Vagina (tissue), 2 donors: ENCODE measurements around the gene TTC17. TPM values are rescaled to one million over a fixed set of nuclear protein-coding genes. Genes with fewer than 3 reads are reported as not detected.

ENCODE experiments used
- DNase-seq, 2 donors: peaks; one replicate each; pipeline ENCODE4 v3.0.0-alpha.2; 2017; ENCODE audit errors: extremely low spot score in 2 of 2
- H3K27ac ChIP-seq: fragments of 200-600 bp; sonication (generic); one replicate; pipeline ENCODE4 v1.5.1; 2019
- H3K27me3 ChIP-seq: fragments of 200-600 bp; sonication (generic); one replicate; pipeline ENCODE4 v1.5.1; 2019
- H3K36me3 ChIP-seq, 2 donors: fragments of 200-600 bp; sonication (generic); one replicate each; pipeline ENCODE4 v1.5.1; 2017 to 2019
- H3K4me1 ChIP-seq: fragments of 200-600 bp; sonication (generic); one replicate; pipeline ENCODE4 v1.5.1; 2019
- H3K4me3 ChIP-seq, 2 donors: fragments of 200-600 bp; sonication (generic); 1 replicate in 1 of 2; 2 replicates in 1 of 2; pipeline ENCODE4 v1.5.1; 2016 to 2019
- H3K9me3 ChIP-seq: fragments of 200-600 bp; sonication (generic); one replicate; pipeline ENCODE4 v1.5.1; 2019
- POLR2A ChIP-seq, 2 donors: fragments of 450-650 bp; IDR thresholded peaks; one replicate each; pipeline ENCODE4 v1.6.1; 2017; ENCODE audit warnings: antibody characterized with exemption in 2 of 2, mild to moderate bottlenecking in 2 of 2, moderate library complexity in 2 of 2
- POLR2AphosphoS5 ChIP-seq, 2 donors: sonication (generic); formaldehyde crosslinking; IDR thresholded peaks; one replicate each; pipeline ENCODE4 v1.9.0; 2017; ENCODE audit warnings: antibody characterized with exemption in 2 of 2, mild to moderate bottlenecking in 2 of 2, low read depth in 1 of 2; ENCODE audit not compliant: insufficient read depth in 1 of 2
- intact Hi-C: fragments of 100-400 bp; cut with DNase I; formaldehyde crosslinking; loops from one replicate; pipeline ENCODE4 v1.15.1; 2023
- small RNA-seq: library from RNA; depleted of rRNA; stranded (forward); fragments of <200 nt; gene quantifications from one replicate; pipeline ENCODE3, GENCODE V24; 2016
- total RNA-seq: library from RNA; depleted of rRNA; stranded (reverse); fragments of >200 nt; gene quantifications from one replicate; pipeline ENCODE4 v1.2.3, GENCODE V29; 2016
- TF ChIP-seq, protein P1 (sequence below), 3 experiments: fragments of 450-650 bp in 2 of 3; fragments of 200-600 bp in 1 of 3; sonication (generic) in 1 of 3; IDR thresholded peaks; one replicate each; pipeline ENCODE4 v1.5.1; 2017 to 2019; ENCODE audit warnings: antibody characterized with exemption in 3 of 3, mild to moderate bottlenecking in 2 of 3, moderate library complexity in 2 of 3

Gene TTC17
- total RNA-seq, 1 donor from 2014 or later = 89.9 TPM

DNA sequence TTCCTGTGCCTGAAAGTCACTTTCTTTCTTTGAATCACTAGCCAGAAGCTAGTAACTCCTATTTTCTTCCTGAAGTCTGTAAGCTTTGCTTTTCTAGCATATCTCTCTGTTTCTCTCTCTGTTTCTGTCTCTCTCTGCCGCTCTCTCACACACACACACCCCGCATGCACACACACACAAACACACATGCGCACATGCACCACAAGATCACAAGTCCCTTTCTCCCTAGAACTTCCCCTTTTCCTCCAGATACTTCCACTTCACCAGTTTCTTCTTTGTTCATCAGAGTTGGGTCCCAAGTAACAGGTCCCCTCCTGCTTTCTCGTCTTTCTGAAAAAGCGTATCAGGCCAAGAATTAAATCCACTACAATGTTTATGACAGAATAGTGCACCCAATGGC lies 173.3 kb downstream of the TTC17 start:
- no peaks in the 10 kb centered on the region for H3K9me3 ChIP-seq

DNA sequence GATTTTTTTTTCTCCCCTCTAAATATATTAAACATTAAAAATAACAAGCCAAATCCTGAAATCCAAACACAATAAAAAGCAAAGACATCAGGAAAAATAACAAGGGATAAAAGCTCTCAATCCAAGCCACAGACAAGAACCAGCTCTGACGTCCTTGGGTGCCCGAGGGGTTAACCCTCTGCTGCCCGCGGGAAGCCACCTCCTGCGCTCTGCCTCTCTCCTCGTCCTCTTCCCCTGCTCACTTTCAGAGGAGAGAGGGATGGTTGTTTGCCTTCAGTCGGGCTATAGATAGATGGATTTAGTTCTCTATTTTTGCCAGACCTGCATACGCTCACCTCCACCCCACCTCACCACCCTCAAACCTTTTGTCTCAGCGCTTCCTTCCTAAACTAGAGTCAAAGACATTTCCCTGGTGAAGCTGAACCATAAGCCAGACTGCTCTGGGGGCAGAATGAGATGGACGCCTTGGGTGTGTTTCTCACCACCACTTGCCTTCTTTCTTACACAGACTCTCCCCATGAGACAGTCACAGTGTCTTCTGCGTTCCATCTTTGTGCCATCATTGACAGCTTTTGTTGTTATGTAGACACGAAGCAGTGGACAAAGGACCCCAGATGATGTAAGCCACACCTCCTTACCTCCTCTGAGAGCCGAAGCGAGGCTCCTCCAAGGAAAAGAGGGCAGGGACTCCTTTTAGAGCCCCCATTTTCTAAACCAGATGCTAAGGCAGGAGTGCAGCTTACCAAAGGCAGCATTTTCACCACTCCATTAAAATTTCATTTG lies 179.3 kb downstream of the TTC17 start:
- Histone ChIP-seq H3K36me3 (no peaks in the 10 kb centered on the region), H3K27ac (no peak overlapping the region), H3K27me3 (no peaks in the 10 kb centered on the region), H3K4me3 (no peak overlapping the region), H3K9me3 (no peaks in the 10 kb centered on the region), H3K4me1 (no peaks in the 10 kb centered on the region)
- no peak for DNase-seq
- intact Hi-C loops = no loop called here
- TF ChIP-seq, protein P1, sequence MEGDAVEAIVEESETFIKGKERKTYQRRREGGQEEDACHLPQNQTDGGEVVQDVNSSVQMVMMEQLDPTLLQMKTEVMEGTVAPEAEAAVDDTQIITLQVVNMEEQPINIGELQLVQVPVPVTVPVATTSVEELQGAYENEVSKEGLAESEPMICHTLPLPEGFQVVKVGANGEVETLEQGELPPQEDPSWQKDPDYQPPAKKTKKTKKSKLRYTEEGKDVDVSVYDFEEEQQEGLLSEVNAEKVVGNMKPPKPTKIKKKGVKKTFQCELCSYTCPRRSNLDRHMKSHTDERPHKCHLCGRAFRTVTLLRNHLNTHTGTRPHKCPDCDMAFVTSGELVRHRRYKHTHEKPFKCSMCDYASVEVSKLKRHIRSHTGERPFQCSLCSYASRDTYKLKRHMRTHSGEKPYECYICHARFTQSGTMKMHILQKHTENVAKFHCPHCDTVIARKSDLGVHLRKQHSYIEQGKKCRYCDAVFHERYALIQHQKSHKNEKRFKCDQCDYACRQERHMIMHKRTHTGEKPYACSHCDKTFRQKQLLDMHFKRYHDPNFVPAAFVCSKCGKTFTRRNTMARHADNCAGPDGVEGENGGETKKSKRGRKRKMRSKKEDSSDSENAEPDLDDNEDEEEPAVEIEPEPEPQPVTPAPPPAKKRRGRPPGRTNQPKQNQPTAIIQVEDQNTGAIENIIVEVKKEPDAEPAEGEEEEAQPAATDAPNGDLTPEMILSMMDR (IDR thresholded peaks at IDR 0.05) = no peak
- TF ChIP-seq POLR2A (IDR thresholded peaks at IDR 0.05) (no peak), POLR2AphosphoS5 (IDR thresholded peaks at IDR 0.05; ENCODE audit: insufficient read depth in 1 of 2, low read depth in 1 of 2) (no peak)

More for the DNA sequence above, 173.3 kb downstream of the TTC17 start:
- no peak for DNase-seq
- H3K4me1 ChIP-seq = no peaks in the 10 kb centered on the region
- intact Hi-C loops = no loop called here
- H3K27me3 ChIP-seq = no peaks in the 10 kb centered on the region
- no peak overlapping the region for H3K4me3 ChIP-seq
- no peak for TF ChIP-seq POLR2AphosphoS5 (IDR thresholded peaks at IDR 0.05; ENCODE audit: insufficient read depth in 1 of 2, low read depth in 1 of 2)
- TF ChIP-seq POLR2A (IDR thresholded peaks at IDR 0.05) = no peak
- TF ChIP-seq, protein P1 (IDR thresholded peaks at IDR 0.05) = no peak
- H3K36me3 ChIP-seq = no peaks in the 10 kb centered on the region
- H3K27ac ChIP-seq = no peak overlapping the region

DNA sequence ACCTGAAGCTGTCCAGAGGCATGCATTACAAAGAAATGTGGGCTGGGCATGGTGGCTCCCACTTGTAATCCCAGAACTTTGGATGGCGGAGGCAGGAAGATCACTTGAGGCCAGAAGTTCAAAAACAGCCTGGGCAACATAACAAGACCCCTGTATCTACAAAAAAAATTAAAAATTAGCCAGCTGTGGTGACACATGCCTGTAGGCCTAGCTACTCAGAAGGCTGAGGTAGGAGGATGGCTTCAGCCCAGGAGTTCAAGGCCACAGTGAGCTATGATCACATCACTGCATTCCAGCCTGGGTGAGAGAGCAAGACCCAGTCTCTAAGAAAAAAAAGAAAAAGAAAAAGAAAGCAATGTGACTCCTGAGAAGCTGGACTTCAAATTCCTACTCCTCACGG lies 183.3 kb downstream of the TTC17 start:
- Histone ChIP-seq H3K4me3 (no peak overlapping the region), H3K27me3 (no peaks in the 10 kb centered on the region), H3K36me3 (no peaks in the 10 kb centered on the region), H3K27ac (no peak overlapping the region), H3K4me1 (peaks cover 1% of the 10 kb centered on the region), H3K9me3 (no peaks in the 10 kb centered on the region)
- intact Hi-C loops = no loop called here
- TF ChIP-seq POLR2AphosphoS5 (IDR thresholded peaks at IDR 0.05; ENCODE audit: insufficient read depth in 1 of 2, low read depth in 1 of 2) = no peak
- TF ChIP-seq, protein P1 (IDR thresholded peaks at IDR 0.05) = no peak
- TF ChIP-seq POLR2A (IDR thresholded peaks at IDR 0.05) = no peak
- no peak for DNase-seq

DNA sequence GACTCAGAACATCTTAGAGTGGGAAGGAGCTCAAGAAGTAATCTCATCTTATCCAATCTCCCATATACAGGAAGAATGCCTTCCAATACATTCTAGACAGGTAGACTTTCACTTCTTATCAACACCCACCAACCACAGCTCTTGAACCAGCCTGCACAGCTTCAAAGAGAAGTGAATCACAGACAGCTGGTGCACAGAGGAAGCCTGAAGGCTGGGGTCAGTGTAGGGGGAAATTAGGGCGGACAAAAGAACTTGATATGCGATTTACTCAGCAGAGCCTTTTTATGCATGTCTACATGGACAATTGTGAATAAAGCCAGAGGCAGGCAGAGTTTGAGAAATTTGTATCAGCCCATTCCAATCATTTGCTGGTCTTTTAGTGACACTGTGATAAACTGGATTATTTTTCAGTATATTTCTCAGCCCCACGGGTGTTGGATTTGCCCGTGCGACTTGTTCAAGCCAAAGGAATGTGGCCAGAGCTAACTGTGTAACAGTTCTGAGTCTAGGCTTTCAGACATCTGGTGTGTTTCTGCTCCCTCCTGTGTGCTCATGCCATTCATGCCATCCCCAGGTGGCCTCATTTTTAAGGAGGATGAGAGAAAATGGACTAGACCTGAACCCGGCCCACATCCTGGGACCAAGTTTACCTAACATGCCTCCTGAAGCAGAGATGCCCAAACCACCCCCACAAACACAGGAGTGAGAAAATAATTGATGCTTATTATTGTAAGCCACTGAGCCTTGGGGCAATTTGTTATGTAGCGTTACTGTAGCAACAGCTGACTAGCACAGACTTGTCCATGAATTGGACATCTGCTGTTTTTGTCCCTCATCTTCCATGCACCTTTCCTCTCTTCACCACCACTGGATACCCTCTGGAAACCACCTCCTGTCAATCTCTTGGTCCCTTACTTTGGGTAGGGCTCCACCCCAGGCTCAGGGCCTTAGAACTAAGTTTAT lies 184.3 kb downstream of the TTC17 start:
- H3K4me1 ChIP-seq = peaks cover 12% of the 10 kb centered on the region
- no peaks in the 10 kb centered on the region for H3K27me3 ChIP-seq
- TF ChIP-seq, protein P1 (IDR thresholded peaks at IDR 0.05) = no peak
- no peak for TF ChIP-seq POLR2AphosphoS5 (IDR thresholded peaks at IDR 0.05; ENCODE audit: insufficient read depth in 1 of 2, low read depth in 1 of 2)
- no peak for TF ChIP-seq POLR2A (IDR thresholded peaks at IDR 0.05)
- no peaks in the 10 kb centered on the region for H3K9me3 ChIP-seq
- H3K36me3 ChIP-seq = no peaks in the 10 kb centered on the region
- DNase-seq = no peak
- no peak overlapping the region for H3K4me3 ChIP-seq
- no peak overlapping the region for H3K27ac ChIP-seq
- intact Hi-C loops = no loop called here

Small RNA genes within 50 kb of the gene (small RNA-seq; reads per million reads assigned to genes)
- gene RF00019 = not detected
- not detected for gene RN7SKP287

Other genes starting within 250 kb of the TTC17 start
- gene API5, start 46.9 kb upstream of the TTC17 start, total RNA-seq = 66.5 TPM